ENCODE measurements around the gene RFLNA.

The RFLNA gene

GRCh38 chr12:124307556-124307825, 12.6 kb downstream of the RFLNA start:
- H3K9ac ChIP-seq (ENCODE audit: low read depth, low read length): no peak overlapping the region
- no peaks in the 10 kb centered on the region for H3K27me3 ChIP-seq (ENCODE audit: control insufficient read depth, insufficient read depth, low read length)
- H3K9me3 ChIP-seq (ENCODE audit: control insufficient read depth, insufficient read depth, low read length): no peaks in the 10 kb centered on the region
- no peaks in the 10 kb centered on the region for H3K36me3 ChIP-seq (ENCODE audit: control insufficient read depth, insufficient read depth, low read length)
- H3K4me1 ChIP-seq (ENCODE audit: control insufficient read depth, insufficient read depth, low read length): no peaks in the 10 kb centered on the region
- no peak overlapping the region for H3K4me3 ChIP-seq (ENCODE audit: low read depth, low read length)

GRCh38 chr12:124308741-124309140, 13.8 kb downstream of the RFLNA start:
- no peaks in the 10 kb centered on the region for H3K27me3 ChIP-seq (ENCODE audit: control insufficient read depth, insufficient read depth, low read length)
- H3K36me3 ChIP-seq (ENCODE audit: control insufficient read depth, insufficient read depth, low read length): no peaks in the 10 kb centered on the region
- no peaks in the 10 kb centered on the region for H3K4me1 ChIP-seq (ENCODE audit: control insufficient read depth, insufficient read depth, low read length)
- H3K4me3 ChIP-seq (ENCODE audit: low read depth, low read length): no peak overlapping the region
- H3K9me3 ChIP-seq (ENCODE audit: control insufficient read depth, insufficient read depth, low read length): no peaks in the 10 kb centered on the region
- H3K9ac ChIP-seq (ENCODE audit: low read depth, low read length): no peak overlapping the region

- no peaks in the 10 kb centered on the region for H3K9me3 ChIP-seq (ENCODE audit: control insufficient read depth, insufficient read depth, low read length)
- no peaks in the 10 kb centered on the region for H3K4me1 ChIP-seq (ENCODE audit: control insufficient read depth, insufficient read depth, low read length)
- H3K4me3 ChIP-seq (ENCODE audit: low read depth, low read length): no peak overlapping the region
- H3K27me3 ChIP-seq (ENCODE audit: control insufficient read depth, insufficient read depth, low read length): no peaks in the 10 kb centered on the region
- peaks cover 1% of the 10 kb centered on the region for H3K36me3 ChIP-seq (ENCODE audit: control insufficient read depth, insufficient read depth, low read length)
- H3K9ac ChIP-seq (ENCODE audit: low read depth, low read length): no peak overlapping the region
Observed at GRCh38 chr12:124309231-124309630, 14.3 kb downstream of the RFLNA start.

GRCh38 chr12:124309744-124310143, 14.9 kb downstream of the RFLNA start:
- peaks cover 2% of the 10 kb centered on the region for H3K36me3 ChIP-seq (ENCODE audit: control insufficient read depth, insufficient read depth, low read length)
- H3K9me3 ChIP-seq (ENCODE audit: control insufficient read depth, insufficient read depth, low read length): no peaks in the 10 kb centered on the region
- H3K4me1 ChIP-seq (ENCODE audit: control insufficient read depth, insufficient read depth, low read length): no peaks in the 10 kb centered on the region
- no peak overlapping the region for H3K9ac ChIP-seq (ENCODE audit: low read depth, low read length)
- H3K4me3 ChIP-seq (ENCODE audit: low read depth, low read length): no peak overlapping the region
- H3K27me3 ChIP-seq (ENCODE audit: control insufficient read depth, insufficient read depth, low read length): no peaks in the 10 kb centered on the region

- Histone ChIP-seq H3K4me1 (ENCODE audit: control insufficient read depth, insufficient read depth, low read length) (no peaks in the 10 kb centered on the region), H3K9ac (ENCODE audit: low read depth, low read length) (no peak overlapping the region), H3K36me3 (ENCODE audit: control insufficient read depth, insufficient read depth, low read length) (peaks cover 2% of the 10 kb centered on the region), H3K9me3 (ENCODE audit: control insufficient read depth, insufficient read depth, low read length) (no peaks in the 10 kb centered on the region), H3K27me3 (ENCODE audit: control insufficient read depth, insufficient read depth, low read length) (no peaks in the 10 kb centered on the region), H3K4me3 (ENCODE audit: low read depth, low read length) (no peak overlapping the region)
Observed at GRCh38 chr12:124310178-124310577, 15.3 kb downstream of the RFLNA start.

GRCh38 chr12:124310785-124311184, 15.9 kb downstream of the RFLNA start:
- H3K4me1 ChIP-seq (ENCODE audit: control insufficient read depth, insufficient read depth, low read length): peaks cover 1% of the 10 kb centered on the region
- H3K4me3 ChIP-seq (ENCODE audit: low read depth, low read length): no peak overlapping the region
- peaks cover 2% of the 10 kb centered on the region for H3K36me3 ChIP-seq (ENCODE audit: control insufficient read depth, insufficient read depth, low read length)
- H3K9me3 ChIP-seq (ENCODE audit: control insufficient read depth, insufficient read depth, low read length): no peaks in the 10 kb centered on the region
- no peaks in the 10 kb centered on the region for H3K27me3 ChIP-seq (ENCODE audit: control insufficient read depth, insufficient read depth, low read length)
- no peak overlapping the region for H3K9ac ChIP-seq (ENCODE audit: low read depth, low read length)

- no peak overlapping the region for H3K4me3 ChIP-seq (ENCODE audit: low read depth, low read length)
Observed at GRCh38 chr12:124311292-124312109, 16.6 kb downstream of the RFLNA start.

GRCh38 chr12:124312601-124313000, 17.7 kb downstream of the RFLNA start:
- H3K9me3 ChIP-seq (ENCODE audit: control insufficient read depth, insufficient read depth, low read length): no peaks in the 10 kb centered on the region
- peaks cover 3% of the 10 kb centered on the region for H3K4me1 ChIP-seq (ENCODE audit: control insufficient read depth, insufficient read depth, low read length)
- H3K27me3 ChIP-seq (ENCODE audit: control insufficient read depth, insufficient read depth, low read length): no peaks in the 10 kb centered on the region
- H3K36me3 ChIP-seq (ENCODE audit: control insufficient read depth, insufficient read depth, low read length): peaks cover 4% of the 10 kb centered on the region
- H3K9ac ChIP-seq (ENCODE audit: low read depth, low read length): no peak overlapping the region
- no peak overlapping the region for H3K4me3 ChIP-seq (ENCODE audit: low read depth, low read length)

More at GRCh38 chr12:124311292-124312109, 16.6 kb downstream of the RFLNA start:
- Histone ChIP-seq H3K9me3 (ENCODE audit: control insufficient read depth, insufficient read depth, low read length) (no peaks in the 10 kb centered on the region), H3K4me1 (ENCODE audit: control insufficient read depth, insufficient read depth, low read length) (peaks cover 3% of the 10 kb centered on the region), H3K27me3 (ENCODE audit: control insufficient read depth, insufficient read depth, low read length) (no peaks in the 10 kb centered on the region), H3K36me3 (ENCODE audit: control insufficient read depth, insufficient read depth, low read length) (peaks cover 4% of the 10 kb centered on the region), H3K9ac (ENCODE audit: low read depth, low read length) (no peak overlapping the region)

GRCh38 chr12:124314207-124314606, 19.3 kb downstream of the RFLNA start:
- H3K4me3 ChIP-seq (ENCODE audit: low read depth, low read length): no peak overlapping the region
- peaks cover 6% of the 10 kb centered on the region for H3K4me1 ChIP-seq (ENCODE audit: control insufficient read depth, insufficient read depth, low read length)
- H3K9me3 ChIP-seq (ENCODE audit: control insufficient read depth, insufficient read depth, low read length): no peaks in the 10 kb centered on the region
- no peak overlapping the region for H3K9ac ChIP-seq (ENCODE audit: low read depth, low read length)
- H3K27me3 ChIP-seq (ENCODE audit: control insufficient read depth, insufficient read depth, low read length): no peaks in the 10 kb centered on the region
- peaks cover 4% of the 10 kb centered on the region for H3K36me3 ChIP-seq (ENCODE audit: control insufficient read depth, insufficient read depth, low read length)

GRCh38 chr12:124314766-124315165, 19.9 kb downstream of the RFLNA start:
- no peaks in the 10 kb centered on the region for H3K27me3 ChIP-seq (ENCODE audit: control insufficient read depth, insufficient read depth, low read length)

GRCh38 chr12:124315372-124316044, 20.6 kb downstream of the RFLNA start:
- Histone ChIP-seq H3K27me3 (ENCODE audit: control insufficient read depth, insufficient read depth, low read length) (no peaks in the 10 kb centered on the region), H3K4me3 (ENCODE audit: low read depth, low read length) (no peak overlapping the region), H3K36me3 (ENCODE audit: control insufficient read depth, insufficient read depth, low read length) (peaks cover 4% of the 10 kb centered on the region), H3K9me3 (ENCODE audit: control insufficient read depth, insufficient read depth, low read length) (no peaks in the 10 kb centered on the region), H3K4me1 (ENCODE audit: control insufficient read depth, insufficient read depth, low read length) (peaks cover 6% of the 10 kb centered on the region), H3K9ac (ENCODE audit: low read depth, low read length) (no peak overlapping the region)

More at GRCh38 chr12:124314766-124315165, 19.9 kb downstream of the RFLNA start:
- H3K9me3 ChIP-seq (ENCODE audit: control insufficient read depth, insufficient read depth, low read length): no peaks in the 10 kb centered on the region
- H3K9ac ChIP-seq (ENCODE audit: low read depth, low read length): no peak overlapping the region
- H3K36me3 ChIP-seq (ENCODE audit: control insufficient read depth, insufficient read depth, low read length): peaks cover 4% of the 10 kb centered on the region
- peaks cover 6% of the 10 kb centered on the region for H3K4me1 ChIP-seq (ENCODE audit: control insufficient read depth, insufficient read depth, low read length)
- no peak overlapping the region for H3K4me3 ChIP-seq (ENCODE audit: low read depth, low read length)

GRCh38 chr12:124316257-124316900, 21.5 kb downstream of the RFLNA start:
- H3K4me1 ChIP-seq (ENCODE audit: control insufficient read depth, insufficient read depth, low read length): peaks cover 6% of the 10 kb centered on the region
- no peaks in the 10 kb centered on the region for H3K9me3 ChIP-seq (ENCODE audit: control insufficient read depth, insufficient read depth, low read length)
- peaks cover 4% of the 10 kb centered on the region for H3K36me3 ChIP-seq (ENCODE audit: control insufficient read depth, insufficient read depth, low read length)
- H3K4me3 ChIP-seq (ENCODE audit: low read depth, low read length): no peak overlapping the region
- no peak overlapping the region for H3K9ac ChIP-seq (ENCODE audit: low read depth, low read length)
- no peaks in the 10 kb centered on the region for H3K27me3 ChIP-seq (ENCODE audit: control insufficient read depth, insufficient read depth, low read length)

Data from iPS-15b (cell line).